ENCODE measurements around the gene CNOT1.

DNA sequence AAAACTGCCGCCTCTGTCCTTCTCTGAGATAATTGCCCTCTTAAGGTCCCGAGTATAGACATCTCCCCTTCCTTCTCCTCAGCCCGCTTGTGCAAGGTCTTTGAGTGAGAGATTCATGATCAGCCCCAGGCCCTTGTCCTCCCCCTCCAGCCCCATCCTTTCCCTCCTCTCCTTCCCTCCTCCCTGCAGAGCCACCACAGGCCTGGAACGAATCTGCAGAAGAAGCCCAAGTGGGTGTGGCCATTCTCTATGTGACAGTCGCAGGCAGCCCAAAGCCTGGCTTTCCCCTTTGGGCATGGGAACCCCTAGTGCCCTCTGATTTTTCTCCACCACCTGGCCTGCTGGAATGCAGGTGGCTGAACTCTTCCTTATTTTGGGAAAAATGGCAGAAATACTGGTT lies 136.9 kb downstream of the CNOT1 start:
- TF ChIP-seq, protein P1, sequence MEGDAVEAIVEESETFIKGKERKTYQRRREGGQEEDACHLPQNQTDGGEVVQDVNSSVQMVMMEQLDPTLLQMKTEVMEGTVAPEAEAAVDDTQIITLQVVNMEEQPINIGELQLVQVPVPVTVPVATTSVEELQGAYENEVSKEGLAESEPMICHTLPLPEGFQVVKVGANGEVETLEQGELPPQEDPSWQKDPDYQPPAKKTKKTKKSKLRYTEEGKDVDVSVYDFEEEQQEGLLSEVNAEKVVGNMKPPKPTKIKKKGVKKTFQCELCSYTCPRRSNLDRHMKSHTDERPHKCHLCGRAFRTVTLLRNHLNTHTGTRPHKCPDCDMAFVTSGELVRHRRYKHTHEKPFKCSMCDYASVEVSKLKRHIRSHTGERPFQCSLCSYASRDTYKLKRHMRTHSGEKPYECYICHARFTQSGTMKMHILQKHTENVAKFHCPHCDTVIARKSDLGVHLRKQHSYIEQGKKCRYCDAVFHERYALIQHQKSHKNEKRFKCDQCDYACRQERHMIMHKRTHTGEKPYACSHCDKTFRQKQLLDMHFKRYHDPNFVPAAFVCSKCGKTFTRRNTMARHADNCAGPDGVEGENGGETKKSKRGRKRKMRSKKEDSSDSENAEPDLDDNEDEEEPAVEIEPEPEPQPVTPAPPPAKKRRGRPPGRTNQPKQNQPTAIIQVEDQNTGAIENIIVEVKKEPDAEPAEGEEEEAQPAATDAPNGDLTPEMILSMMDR (conservative IDR thresholded peaks at IDR 0.05; ENCODE audit: low read length), result no peak
- no peak for TF ChIP-seq EZH2phosphoT487 (IDR thresholded peaks at IDR 0.05; ENCODE audit: borderline replicate concordance)

Measured in Loucy (cell line).